AG10803 (cell line): ENCODE results near the gene U2AF2.

ENCODE experiments used
- DNase-seq: peaks from one replicate; pipeline ENCODE4 v3.0.0; 2010; ENCODE audit warnings: low read depth
- H3K4me3 ChIP-seq: 2 replicates; pipeline ENCODE4 v1.5.1; 2011; ENCODE audit warnings: mild to moderate bottlenecking, low read length, control low read depth
- TF ChIP-seq, protein P1 (sequence below): conservative IDR thresholded peaks from 2 replicates; pipeline ENCODE4 v1.5.1; 2011; ENCODE audit warnings: mild to moderate bottlenecking, low read length, control low read depth, inconsistent platforms

Gene U2AF2

DNA sequence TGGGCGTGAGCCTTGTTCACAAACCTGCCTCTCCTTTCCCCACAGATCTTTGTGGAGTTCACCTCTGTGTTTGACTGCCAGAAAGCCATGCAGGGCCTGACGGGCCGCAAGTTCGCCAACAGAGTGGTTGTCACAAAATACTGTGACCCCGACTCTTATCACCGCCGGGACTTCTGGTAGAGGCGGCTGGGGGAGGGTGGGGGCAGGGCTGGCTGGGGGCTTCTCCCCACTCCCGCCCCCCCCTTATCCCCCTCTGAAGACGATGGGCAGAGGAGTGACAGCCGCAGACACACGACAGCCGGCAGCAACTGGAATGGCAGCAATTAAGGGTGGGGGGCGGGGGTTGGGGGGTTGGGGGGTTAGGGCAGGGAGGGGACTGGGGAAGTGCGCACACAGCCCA lies 19.1 kb downstream of the U2AF2 start:
- no peak for DNase-seq
- TF ChIP-seq, protein P1, sequence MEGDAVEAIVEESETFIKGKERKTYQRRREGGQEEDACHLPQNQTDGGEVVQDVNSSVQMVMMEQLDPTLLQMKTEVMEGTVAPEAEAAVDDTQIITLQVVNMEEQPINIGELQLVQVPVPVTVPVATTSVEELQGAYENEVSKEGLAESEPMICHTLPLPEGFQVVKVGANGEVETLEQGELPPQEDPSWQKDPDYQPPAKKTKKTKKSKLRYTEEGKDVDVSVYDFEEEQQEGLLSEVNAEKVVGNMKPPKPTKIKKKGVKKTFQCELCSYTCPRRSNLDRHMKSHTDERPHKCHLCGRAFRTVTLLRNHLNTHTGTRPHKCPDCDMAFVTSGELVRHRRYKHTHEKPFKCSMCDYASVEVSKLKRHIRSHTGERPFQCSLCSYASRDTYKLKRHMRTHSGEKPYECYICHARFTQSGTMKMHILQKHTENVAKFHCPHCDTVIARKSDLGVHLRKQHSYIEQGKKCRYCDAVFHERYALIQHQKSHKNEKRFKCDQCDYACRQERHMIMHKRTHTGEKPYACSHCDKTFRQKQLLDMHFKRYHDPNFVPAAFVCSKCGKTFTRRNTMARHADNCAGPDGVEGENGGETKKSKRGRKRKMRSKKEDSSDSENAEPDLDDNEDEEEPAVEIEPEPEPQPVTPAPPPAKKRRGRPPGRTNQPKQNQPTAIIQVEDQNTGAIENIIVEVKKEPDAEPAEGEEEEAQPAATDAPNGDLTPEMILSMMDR, result no peak
- peak overlapping the region; percentile 87; the same call in 1 of the 2 replicates for H3K4me3 ChIP-seq

DNA sequence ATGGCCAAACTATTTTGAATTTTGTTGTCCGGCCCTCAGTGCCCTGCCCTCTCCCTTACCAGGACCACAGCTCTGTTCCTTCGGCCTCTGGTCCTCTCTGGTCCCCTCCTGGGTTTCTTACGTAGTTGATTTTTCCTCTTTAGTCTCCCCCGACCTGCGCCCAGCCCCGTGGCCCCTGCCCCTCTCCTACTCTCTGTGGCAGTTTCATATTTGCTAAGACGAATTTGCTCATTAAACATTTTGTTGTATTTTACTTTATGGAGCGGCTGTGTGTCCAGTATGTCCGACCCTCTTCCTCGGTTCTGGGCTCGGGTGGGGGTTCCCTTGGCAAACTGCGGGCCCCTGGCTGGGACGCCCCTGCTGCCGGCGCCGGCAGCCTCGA lies 19.6 kb downstream of the U2AF2 start:
- TF ChIP-seq, protein P1, result no peak
- DNase-seq, result no peak
- H3K4me3 ChIP-seq, result peak overlapping the region; percentile 87

DNA sequence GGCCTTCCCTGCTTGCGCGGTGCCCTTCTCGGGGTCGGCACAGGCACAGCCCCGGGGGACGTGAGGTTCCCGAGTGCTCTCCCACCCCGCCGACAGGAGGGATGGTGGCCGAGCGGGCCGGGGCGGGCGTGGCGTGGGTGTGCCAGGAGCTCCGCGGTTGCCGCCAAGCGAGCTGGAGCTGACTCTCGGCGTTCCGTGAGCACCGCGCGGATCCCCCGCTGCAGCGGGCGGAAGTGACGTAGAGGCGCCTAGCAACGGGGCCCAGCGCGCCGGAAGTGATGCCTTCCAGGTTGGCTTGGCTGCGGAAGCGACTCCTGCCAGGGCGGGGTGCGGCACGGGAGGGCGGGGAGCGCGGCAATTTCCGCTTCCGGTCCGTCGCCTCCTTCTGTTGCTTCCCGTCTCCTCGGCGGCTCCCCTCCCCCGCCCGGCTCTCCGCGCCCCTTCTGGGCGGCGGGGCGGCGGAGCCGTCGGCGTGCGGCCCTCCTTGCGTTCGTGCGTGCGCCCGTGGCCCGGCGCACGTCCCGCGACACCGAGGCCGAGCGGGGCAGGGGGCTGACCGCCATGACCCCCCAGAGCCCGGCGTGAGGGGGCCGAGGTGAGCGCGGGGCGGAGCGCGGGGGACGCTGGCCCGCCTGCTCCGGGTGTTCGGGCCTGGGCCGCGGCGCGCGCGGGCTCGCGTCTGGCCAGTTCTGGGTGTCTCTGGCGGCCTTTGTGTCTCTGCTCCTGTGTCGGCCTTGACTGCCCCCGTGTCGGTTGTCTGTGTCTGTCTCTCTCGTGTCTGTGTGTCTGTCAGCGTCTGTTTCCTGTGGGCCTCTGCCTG lies 20.2 kb downstream of the U2AF2 start, which contains the start of gene EPN1:
EPN1 (plus strand) TSS at position 386 of the 820 bp plus-strand sequence. CDS start 3,402 bp downstream, outside the sequence.
- peak; percentile 95 for DNase-seq
- TF ChIP-seq, protein P1, result no peak; the same call in 1 of the 2 replicates

DNA sequence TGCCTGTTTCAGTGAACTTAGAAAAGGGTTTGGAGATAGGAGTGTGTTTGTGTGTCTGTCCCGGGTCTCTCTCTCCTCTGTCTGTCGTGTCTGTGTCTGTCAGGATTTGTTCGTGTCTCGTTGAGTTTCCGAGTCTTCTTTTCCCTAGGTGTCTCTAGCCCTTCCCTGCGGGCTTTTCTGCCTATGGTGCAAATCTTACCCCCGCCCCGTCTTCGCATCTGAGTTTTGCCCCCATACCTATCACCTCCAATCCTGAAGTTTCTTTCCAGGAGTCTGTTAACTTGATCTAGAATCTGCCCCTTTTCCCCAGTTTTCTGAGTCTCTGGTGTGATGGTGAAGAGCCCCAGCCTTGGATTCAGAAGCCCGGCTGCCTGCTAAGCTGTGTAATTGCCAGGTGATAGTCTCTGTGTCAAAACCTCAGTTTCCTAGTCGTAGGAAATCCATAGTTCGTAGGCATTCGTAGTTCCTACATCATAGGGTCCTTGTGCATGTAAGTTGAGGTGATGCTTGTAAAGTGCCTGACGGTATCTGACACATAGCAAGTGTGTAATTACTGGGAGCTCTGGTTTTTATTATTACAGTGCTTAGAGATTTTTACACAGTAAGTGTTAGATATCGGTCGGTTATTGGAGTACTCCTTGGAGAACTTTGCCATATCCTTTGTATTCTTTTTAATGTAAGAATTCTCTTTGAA lies 21.0 kb downstream of the U2AF2 start:
- DNase-seq, result no peak
- H3K4me3 ChIP-seq, result peak overlapping the region; percentile 87
- TF ChIP-seq, protein P1, result no peak

More for the DNA sequence above, 20.2 kb downstream of the U2AF2 start, which contains the start of gene EPN1:
- H3K4me3 ChIP-seq, result peak within 1 kb of the TSS; percentile 87

DNA sequence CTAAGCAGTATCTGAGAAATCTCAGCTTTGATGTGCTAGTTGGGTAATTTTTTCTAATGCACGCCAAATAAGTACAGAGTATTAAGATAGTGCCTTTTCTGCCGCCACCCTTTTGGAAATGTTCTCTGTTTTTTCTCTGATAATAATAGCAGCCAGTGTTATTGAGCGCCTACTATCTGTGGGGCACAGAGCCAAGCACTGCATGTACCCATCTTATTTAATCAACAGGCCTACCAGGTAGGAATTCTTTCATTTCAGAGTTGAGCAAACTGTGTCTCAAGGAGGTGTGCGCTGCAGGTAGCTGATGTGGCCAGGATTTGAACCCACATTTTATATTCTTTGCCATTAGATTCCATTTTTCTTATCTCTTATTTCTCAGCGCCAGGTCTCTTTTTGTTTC lies 21.5 kb downstream of the U2AF2 start:
- peak overlapping the region; percentile 87 for H3K4me3 ChIP-seq
- TF ChIP-seq, protein P1, result peak; percentile 21; the same call in 1 of the 2 replicates
- DNase-seq, result peak; percentile 22

DNA sequence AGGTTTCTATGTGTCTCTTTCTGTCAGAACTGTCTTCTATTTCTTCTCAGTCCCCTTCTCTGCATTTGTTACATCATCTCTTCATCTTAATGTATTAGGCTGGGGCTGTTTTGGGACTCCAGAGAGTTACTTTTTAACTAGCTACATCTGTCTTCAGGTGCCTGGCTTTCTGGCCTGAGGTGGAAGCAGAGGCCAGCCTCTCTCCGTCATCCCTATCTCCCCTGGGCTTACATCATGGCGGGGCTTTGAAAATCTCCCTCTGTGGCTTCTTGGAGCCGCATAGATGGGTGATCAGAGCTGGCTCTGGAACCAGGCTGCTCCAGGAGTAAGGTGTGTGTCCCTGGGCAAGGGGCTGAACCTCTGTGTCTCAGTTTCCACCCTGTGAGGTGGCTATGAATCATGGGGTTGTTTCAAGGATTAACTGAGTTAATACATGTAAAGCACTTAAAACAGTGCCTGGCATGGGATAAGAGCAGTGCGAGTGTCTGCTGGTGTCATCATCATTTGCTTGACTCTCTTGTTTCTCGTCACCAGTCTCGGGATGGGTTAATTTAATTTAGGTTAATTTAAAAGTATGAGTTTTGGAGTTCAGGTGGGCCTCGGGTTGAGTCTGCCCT lies 22.2 kb downstream of the U2AF2 start:
- H3K4me3 ChIP-seq, result peak overlapping the region; percentile 87; the same call in 1 of the 2 replicates
- TF ChIP-seq, protein P1, result no peak
- DNase-seq, result no peak
